Activated T-cell treated with anti-CD3 and anti-CD28 coated beads, Interleukin-2, amount 50 U/mL, for 4 hours (primary cell): Measurements from ENCODE around the gene SGTA. TPM values are rescaled to one million over a fixed set of nuclear protein-coding genes. Genes with fewer than 3 reads are reported as not detected.

ENCODE experiments used
- ATAC-seq, 2 donors: fragments of 200-7000 bp; cut with Tn5 transposase; one replicate each; pipeline ENCODE4 v1.10.0; 2021
- DNase-seq: peaks from one replicate; pipeline ENCODE4 v3.0.0-alpha.2; 2020
- H3K27me3 Mint-ChIP-seq: one replicate; pipeline ENCODE4 v1.8.0; 2021; ENCODE audit warnings: low read depth, mixed read lengths
- H3K36me3 Mint-ChIP-seq: one replicate; pipeline ENCODE4 v1.8.0; 2022; ENCODE audit warnings: mixed read lengths; ENCODE audit not compliant: insufficient read depth
- H3K4me1 Mint-ChIP-seq: one replicate; pipeline ENCODE4 v1.8.0; 2021; ENCODE audit warnings: low read depth, mixed read lengths
- H3K4me3 Mint-ChIP-seq: one replicate; pipeline ENCODE4 v1.8.0; 2021; ENCODE audit warnings: mild to moderate bottlenecking, moderate library complexity, mixed read lengths
- H3K9me3 Mint-ChIP-seq: one replicate; pipeline ENCODE4 v1.8.0; 2021; ENCODE audit warnings: mixed read lengths
- total RNA-seq, 3 donors: library from RNA; stranded (reverse); gene quantifications; one replicate each; pipeline ENCODE4 v1.2.1, GENCODE V29; 2021

Gene SGTA
- total RNA-seq, 3 donors from 2014 or later = 99.3 to 107 (median 102) TPM

- DNase-seq (no peak), ATAC-seq (no peak)
- peaks cover 19% of the 10 kb centered on the region for H3K27me3 Mint-ChIP-seq
- H3K4me1 Mint-ChIP-seq = peaks cover 2% of the 10 kb centered on the region
- peaks cover 2% of the 10 kb centered on the region for H3K36me3 Mint-ChIP-seq
- no peaks in the 10 kb centered on the region for H3K9me3 Mint-ChIP-seq
- no peak overlapping the region for H3K4me3 Mint-ChIP-seq
Measured at GRCh38 chr19:2728783-2729387, 54.2 kb downstream of the SGTA start.

DNA sequence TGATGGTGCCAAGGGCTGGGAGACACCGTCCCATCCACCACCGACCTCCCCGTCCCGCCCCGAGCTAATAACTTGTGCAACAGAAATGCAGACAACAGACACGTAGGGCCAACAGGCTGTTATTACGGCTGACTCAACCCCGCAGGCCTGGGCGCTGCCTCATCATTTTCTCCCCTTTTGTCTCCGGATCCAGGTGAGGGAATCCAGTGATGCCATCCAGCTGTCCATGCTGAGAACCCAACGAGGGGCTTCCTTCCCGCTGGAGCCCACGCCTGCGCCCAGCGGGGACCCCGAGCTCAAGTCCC is 55.5 kb downstream of the SGTA start:
- H3K4me1 Mint-ChIP-seq = peaks cover 2% of the 10 kb centered on the region
- no peak overlapping the region for H3K4me3 Mint-ChIP-seq
- H3K27me3 Mint-ChIP-seq = peaks cover 22% of the 10 kb centered on the region
- ATAC-seq = no peak
- H3K36me3 Mint-ChIP-seq = no peaks in the 10 kb centered on the region
- H3K9me3 Mint-ChIP-seq = no peaks in the 10 kb centered on the region
- DNase-seq = no peak

DNA sequence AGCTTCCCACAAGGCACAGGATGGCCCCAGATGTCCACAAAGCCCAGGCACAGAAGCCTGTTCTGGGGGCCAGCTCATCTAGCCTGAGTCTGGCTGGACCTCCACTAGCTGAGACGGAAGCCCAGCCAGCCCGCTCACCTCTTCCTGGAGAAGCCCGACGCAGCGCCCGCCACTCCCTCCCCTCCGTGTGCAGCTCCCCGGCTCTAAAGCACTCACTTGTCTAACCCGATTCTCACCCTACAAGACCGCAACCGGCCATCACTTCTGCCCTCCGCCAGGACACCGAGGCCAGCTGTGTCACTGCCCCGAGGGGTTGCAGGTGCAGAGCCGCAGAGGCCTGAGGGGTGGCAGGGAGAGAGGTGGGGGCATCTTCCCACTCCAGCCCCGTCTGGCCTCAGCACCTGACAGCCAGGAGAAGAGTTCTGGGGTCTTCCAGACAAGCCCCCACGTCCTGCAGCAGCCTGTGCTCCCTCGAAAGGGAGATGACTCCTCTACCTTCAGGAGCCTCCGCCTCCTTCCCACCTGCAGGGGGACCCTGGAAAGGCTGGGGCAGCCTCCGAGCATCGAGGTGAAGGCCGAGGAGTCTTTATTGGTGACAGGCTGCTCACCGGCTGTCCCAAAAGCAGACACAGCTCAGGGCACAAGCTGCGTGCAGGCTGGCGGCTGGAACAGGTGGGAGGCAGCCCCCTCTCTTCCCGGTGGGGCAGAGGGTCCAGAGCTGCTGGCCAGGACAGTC is 56.0 kb downstream of the SGTA start:
- no peaks in the 10 kb centered on the region for H3K9me3 Mint-ChIP-seq
- no peak for ATAC-seq
- peaks cover 2% of the 10 kb centered on the region for H3K4me1 Mint-ChIP-seq
- H3K4me3 Mint-ChIP-seq = peak overlapping the region; percentile 16
- no peaks in the 10 kb centered on the region for H3K36me3 Mint-ChIP-seq
- H3K27me3 Mint-ChIP-seq = peaks cover 27% of the 10 kb centered on the region
- no peak for DNase-seq

DNA sequence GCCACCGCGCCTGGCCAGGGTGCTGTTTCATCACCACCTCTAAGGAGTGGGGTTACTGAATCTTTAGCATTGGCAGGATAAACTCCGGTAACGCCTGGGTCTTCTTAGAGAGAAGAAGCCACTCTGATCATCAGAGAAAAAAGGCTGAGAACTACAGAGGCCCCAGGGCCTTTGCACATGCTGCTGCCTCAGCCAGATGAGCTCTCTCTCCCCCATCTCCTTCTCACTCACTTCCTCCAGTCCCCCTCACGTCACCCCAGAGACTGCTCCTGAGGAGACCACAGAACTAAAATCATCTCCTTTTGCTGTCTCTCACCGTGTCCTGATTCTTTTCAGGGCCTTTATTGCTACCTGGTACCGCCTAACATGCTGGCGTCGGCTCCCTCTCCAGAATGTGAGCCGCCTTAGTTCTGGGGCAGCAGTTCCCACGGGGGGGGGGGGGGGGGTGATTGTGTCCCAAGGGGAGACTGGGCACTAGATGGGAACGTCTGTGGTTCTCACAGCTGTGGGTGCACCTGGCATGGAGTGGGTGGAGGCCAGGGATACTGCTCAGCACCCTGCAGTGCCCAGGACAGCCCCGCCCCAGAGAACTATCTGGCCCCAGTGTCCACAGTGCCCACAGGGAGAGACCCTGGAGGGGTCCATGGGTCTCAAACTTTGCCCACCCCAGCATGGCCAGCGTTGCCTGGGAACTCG is 56.8 kb downstream of the SGTA start:
- Mint-ChIP-seq H3K4me1 (peaks cover 6% of the 10 kb centered on the region), H3K4me3 (no peak overlapping the region), H3K27me3 (peaks cover 32% of the 10 kb centered on the region), H3K9me3 (no peaks in the 10 kb centered on the region), H3K36me3 (no peaks in the 10 kb centered on the region)
- ATAC-seq (no peak), DNase-seq (no peak)

GRCh38 chr19:2724148-2724557 is 58.9 kb downstream of the SGTA start:
- DNase-seq (no peak), ATAC-seq (no peak)
- Mint-ChIP-seq H3K4me3 (no peak overlapping the region), H3K4me1 (peaks cover 9% of the 10 kb centered on the region), H3K27me3 (peaks cover 41% of the 10 kb centered on the region), H3K9me3 (no peaks in the 10 kb centered on the region), H3K36me3 (no peaks in the 10 kb centered on the region)

DNA sequence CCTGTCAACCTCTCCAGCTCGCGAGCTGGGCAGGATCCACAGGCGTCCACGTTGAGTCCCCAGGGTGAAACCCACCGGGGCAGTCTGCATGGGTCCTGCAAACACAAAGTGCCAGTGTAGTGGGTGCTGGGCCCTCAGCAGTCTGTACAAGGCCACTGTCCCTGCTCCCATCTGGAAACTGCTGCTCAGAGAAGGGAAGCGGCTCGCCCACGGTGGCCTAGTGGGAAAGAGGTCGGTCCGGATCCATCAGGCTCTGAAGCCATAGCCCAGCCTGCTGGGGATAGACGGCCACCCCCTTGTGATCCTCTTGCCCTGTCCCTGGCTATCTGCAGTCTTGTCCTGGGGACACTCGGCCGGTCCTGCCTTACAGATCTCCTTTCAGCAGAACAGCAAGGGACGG is 59.3 kb downstream of the SGTA start:
- DNase-seq = no peak
- H3K4me1 Mint-ChIP-seq = peaks cover 9% of the 10 kb centered on the region
- H3K36me3 Mint-ChIP-seq = no peaks in the 10 kb centered on the region
- no peak overlapping the region for H3K4me3 Mint-ChIP-seq
- H3K27me3 Mint-ChIP-seq = peaks cover 45% of the 10 kb centered on the region
- no peak for ATAC-seq
- no peaks in the 10 kb centered on the region for H3K9me3 Mint-ChIP-seq

DNA sequence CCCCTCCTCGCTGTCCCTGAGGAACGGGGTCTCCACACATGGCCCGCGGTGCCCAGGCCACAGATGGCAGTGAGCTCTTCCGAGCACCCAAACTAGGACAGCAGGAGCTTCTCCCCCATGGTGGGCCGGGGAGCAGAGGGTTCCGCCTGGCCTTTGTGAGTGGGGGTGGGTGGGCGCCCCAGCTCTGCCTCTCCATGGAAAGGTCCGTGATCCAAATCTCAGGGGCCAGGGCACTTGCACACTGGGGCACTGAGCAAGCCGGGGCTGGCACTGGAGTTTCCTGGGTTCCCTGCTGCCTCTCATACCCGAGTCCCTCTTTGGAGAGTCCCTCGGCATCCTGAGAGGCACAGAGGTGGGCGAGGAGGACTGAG is 59.7 kb downstream of the SGTA start:
- Mint-ChIP-seq H3K27me3 (peaks cover 47% of the 10 kb centered on the region), H3K4me1 (peaks cover 9% of the 10 kb centered on the region), H3K36me3 (no peaks in the 10 kb centered on the region), H3K4me3 (no peak overlapping the region), H3K9me3 (no peaks in the 10 kb centered on the region)
- no peak for DNase-seq
- no peak for ATAC-seq

- DNase-seq (no peak), ATAC-seq (no peak)
- Mint-ChIP-seq H3K9me3 (no peaks in the 10 kb centered on the region), H3K36me3 (no peaks in the 10 kb centered on the region), H3K4me3 (no peak overlapping the region), H3K27me3 (peaks cover 47% of the 10 kb centered on the region), H3K4me1 (peaks cover 9% of the 10 kb centered on the region)
Measured at GRCh38 chr19:2722541-2723344, 60.3 kb downstream of the SGTA start.

GRCh38 chr19:2721570-2722540 is 61.2 kb downstream of the SGTA start:
- H3K27me3 Mint-ChIP-seq = peaks cover 41% of the 10 kb centered on the region
- H3K4me1 Mint-ChIP-seq = peaks cover 7% of the 10 kb centered on the region
- ATAC-seq = peak in 1 of 2 donors; percentile 15
- no peaks in the 10 kb centered on the region for H3K36me3 Mint-ChIP-seq
- no peaks in the 10 kb centered on the region for H3K9me3 Mint-ChIP-seq
- H3K4me3 Mint-ChIP-seq = peak overlapping the region; percentile 53
- no peak for DNase-seq

GRCh38 chr19:2720777-2721569 is 62.1 kb downstream of the SGTA start, which contains the start of gene DIRAS1:
TSS of gene DIRAS1 (minus strand) at chr19:2721372. CDS start at chr19:2717806, 3,566 bp downstream.
- H3K4me1 Mint-ChIP-seq = peaks cover 7% of the 10 kb centered on the region

GRCh38 chr19:2719920-2720776 is 62.9 kb downstream of the SGTA start:
- DNase-seq (no peak), ATAC-seq (peak in 1 of 2 donors; percentile 9)
- Mint-ChIP-seq H3K9me3 (peaks cover 9% of the 10 kb centered on the region), H3K4me1 (peaks cover 7% of the 10 kb centered on the region), H3K27me3 (peaks cover 33% of the 10 kb centered on the region), H3K4me3 (no peak overlapping the region), H3K36me3 (peaks cover 1% of the 10 kb centered on the region)

More at GRCh38 chr19:2720777-2721569, 62.1 kb downstream of the SGTA start, which contains the start of gene DIRAS1:
- ATAC-seq = peak; percentile 16 to 51
- H3K36me3 Mint-ChIP-seq = no peaks in the 10 kb centered on the region
- H3K27me3 Mint-ChIP-seq = peaks cover 36% of the 10 kb centered on the region
- H3K4me3 Mint-ChIP-seq = peak within 1 kb of the TSS; percentile 53
- peaks cover under 1% of the 10 kb centered on the region for H3K9me3 Mint-ChIP-seq
- DNase-seq = no peak

DNA sequence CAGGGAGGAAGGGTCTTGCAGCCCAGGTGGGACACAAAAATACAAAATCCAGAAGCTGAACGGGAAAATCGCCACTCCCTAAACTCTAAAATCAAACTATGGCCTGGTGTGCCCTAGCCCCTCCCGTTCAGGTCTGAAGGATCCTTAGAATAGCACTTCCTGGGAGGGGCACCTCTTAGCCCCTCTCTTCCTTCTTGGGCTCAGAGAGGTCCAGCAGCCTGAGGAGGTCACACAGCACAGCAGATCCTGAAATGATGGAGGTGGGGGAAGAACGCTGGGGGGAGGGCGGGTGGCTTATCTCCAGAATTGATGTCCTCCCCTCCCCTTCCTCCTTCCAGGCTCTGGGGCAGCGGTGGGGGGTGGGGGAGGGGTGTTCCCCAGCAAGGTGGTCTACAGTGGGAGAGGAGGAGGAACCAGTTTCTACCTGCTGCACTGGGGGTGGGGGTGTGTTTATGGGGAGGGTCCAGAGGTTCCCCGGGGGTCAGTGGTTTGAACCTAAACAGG is 63.8 kb downstream of the SGTA start:
- peaks cover 7% of the 10 kb centered on the region for H3K4me1 Mint-ChIP-seq
- peaks cover 11% of the 10 kb centered on the region for H3K9me3 Mint-ChIP-seq
- ATAC-seq (no peak), DNase-seq (no peak)
- H3K4me3 Mint-ChIP-seq = no peak overlapping the region
- peaks cover 2% of the 10 kb centered on the region for H3K36me3 Mint-ChIP-seq
- H3K27me3 Mint-ChIP-seq = peaks cover 33% of the 10 kb centered on the region
